K562 (cell line): ENCODE measurements around the gene RASD2. TPM values are rescaled to one million over a fixed set of nuclear protein-coding genes. Genes with fewer than 3 reads are reported as not detected.

Source experiments
- ATAC-seq: fragments of 200-7000 bp; cut with Tn5 transposase; 3 replicates; pipeline ENCODE4 v1.9.1; 2020; ENCODE audit warnings: moderate library complexity
- Bru-seq: library from RNA; stranded (reverse); fragments of 400-500 nt; gene quantifications from one replicate; lab custom pipeline; 2021; lab: Mats Ljungman, UMichigan
- BruChase-seq, 2 experiments: library from RNA; stranded (reverse); fragments of 400-500 nt; gene quantifications; one replicate each; lab custom pipeline; 2021; lab: Mats Ljungman, UMichigan
- BruUV-seq: library from RNA; stranded (reverse); fragments of 400-500 nt; replicated peaks from 2 replicates; lab custom pipeline; 2021; lab: Mats Ljungman, UMichigan
- CTCF ChIA-PET: fragments of 300-600 bp; formaldehyde crosslinking; extraction: SDS; loops from one replicate; lab custom pipeline; 2021; ENCODE audit warnings: low intra/inter-chr PET ratio; lab: Yijun Ruan, JAX
- POLR2A ChIA-PET: fragments of 300-600, 350-650 bp; sonication (Branson Sonifier 250); formaldehyde crosslinking; extraction: SDS; loops from one replicate; lab custom pipeline; 2021; ENCODE audit warnings: antibody characterized with exemption, inconsistent platforms; lab: Yijun Ruan, JAX
- DNase-seq, 4 experiments: peaks; one replicate each; pipeline versions ENCODE4 v3.0.0 to v3.0.0-alpha.2; 2011 to 2018; ENCODE audit warnings: low spot score in 3 of 4, mixed read lengths in 3 of 4; ENCODE audit errors: extremely low read depth in 1 of 4
- FAIRE-seq: peaks from 2 replicates; lab custom pipeline; 2011; peaks lifted over from hg19 to GRCh38; lab: Jason Lieb, UNC
- H2AFZ ChIP-seq: 2 replicates; pipeline ENCODE4 v1.6.0; 2011; ENCODE audit warnings: low read depth, low read length, control low read depth, inconsistent platforms
- H3K27ac ChIP-seq: fragments of 200-600 bp; 3 replicates; pipeline ENCODE4 v1.8.0; 2011; ENCODE audit warnings: low read depth, mild to moderate bottlenecking, control low read depth, inconsistent platforms, low read length, moderate library complexity, mixed read lengths; ENCODE audit errors: extremely low read depth
- H3K27me3 ChIP-seq, 2 experiments: fragments of 300-600 bp in 1 of 2; 2 replicates in 1 of 2; 3 replicates in 1 of 2; pipeline versions ENCODE4 v1.6.0 to v1.8.0; 2011; ENCODE audit warnings: inconsistent platforms in 2 of 2, low read length in 2 of 2, mild to moderate bottlenecking in 1 of 2, mixed read lengths in 1 of 2, moderate library complexity in 1 of 2; ENCODE audit not compliant: control insufficient read depth in 2 of 2, insufficient read depth in 2 of 2
- H3K36me3 ChIP-seq: fragments of 300-600 bp; 3 replicates; pipeline ENCODE4 v1.8.0; 2011; ENCODE audit warnings: mild to moderate bottlenecking, low read length, inconsistent platforms; ENCODE audit not compliant: control insufficient read depth, insufficient read depth
- H3K4me1 ChIP-seq, 2 experiments: fragments of 200-600 bp in 1 of 2; replicated peaks in 1 of 2; 2 replicates in 1 of 2; 3 replicates in 1 of 2; pipeline versions ENCODE4 v1.5.1 to v1.8.0; 2011; ENCODE audit warnings: inconsistent platforms in 2 of 2, low read length in 2 of 2, mild to moderate bottlenecking in 1 of 2, mixed read lengths in 1 of 2, moderate library complexity in 1 of 2; ENCODE audit not compliant: control insufficient read depth in 2 of 2, insufficient read depth in 2 of 2
- H3K4me2 ChIP-seq: 2 replicates; pipeline ENCODE4 v1.6.1; 2011; ENCODE audit warnings: low read length, control low read depth, inconsistent platforms, mixed read lengths; ENCODE audit not compliant: insufficient read depth
- H3K4me3 ChIP-seq: fragments of 200-600 bp; sonication (generic), shearing (Covaris generic); 2 replicates; pipeline ENCODE4 v1.5.1; 2016; ENCODE audit warnings: control low read depth, inconsistent platforms
- H3K79me2 ChIP-seq: fragments of 200-600 bp; 3 replicates; pipeline ENCODE4 v1.8.0; 2011; ENCODE audit warnings: low read length, inconsistent platforms; ENCODE audit not compliant: control insufficient read depth, insufficient read depth
- H3K9ac ChIP-seq, 2 experiments: 2 replicates each; pipeline versions ENCODE4 v1.6.0 to v1.6.1; 2011; ENCODE audit warnings: low read depth in 2 of 2, low read length in 2 of 2, control low read depth in 1 of 2, inconsistent platforms in 1 of 2, mild to moderate bottlenecking in 1 of 2, mixed read lengths in 1 of 2; ENCODE audit not compliant: insufficient read depth in 1 of 2
- H3K9me1 ChIP-seq: one replicate; pipeline ENCODE4 v1.6.0; 2011; ENCODE audit warnings: inconsistent platforms, mild to moderate bottlenecking, low read length, moderate library complexity; ENCODE audit not compliant: control insufficient read depth, insufficient read depth
- H3K9me3 ChIP-seq: replicated peaks from 2 replicates; pipeline ENCODE4 v1.5.1; 2011; ENCODE audit warnings: low read depth, low read length, inconsistent platforms; ENCODE audit not compliant: control insufficient read depth, insufficient read depth
- H4K20me1 ChIP-seq: replicated peaks from 2 replicates; pipeline ENCODE4 v1.6.1; 2011; ENCODE audit warnings: low read length, inconsistent platforms, mixed read lengths; ENCODE audit not compliant: control insufficient read depth, insufficient read depth
- HNRNPK ChIP-seq: fragments of 200-400 bp; formaldehyde crosslinking; IDR thresholded peaks from one replicate; pipeline ENCODE4 v1.6.1; 2018; ENCODE audit warnings: mild to moderate bottlenecking, low read depth, low read length; ENCODE audit not compliant: poor library complexity, severe bottlenecking
- ZNF583 ChIP-seq: fragments of 250-450 bp; sonication (Bioruptor Pico); IDR thresholded peaks from 2 replicates; pipeline ENCODE4 v1.4.0; 2020
- WGBS: fragments of 100-300 bp; shearing (Covaris generic); methylation state at CpG from one replicate; pipeline ENCODE4 v1.1.6; 2016; ENCODE audit warnings: low coverage, mixed read lengths; ENCODE audit not compliant: insufficient coverage; ENCODE audit errors: missing lambda C conversion rate; 5-methylcytosine and 5-hydroxymethylcytosine counted together
- in situ Hi-C: fragments of 300-500 bp; cut with MboI; formaldehyde crosslinking; loops from 4 replicates; pipeline ENCODE4 v1.15.0; 2018; ENCODE audit warnings: inconsistent platforms, mixed read lengths
- intact Hi-C: fragments of 100-400 bp; cut with micrococcal nuclease; formaldehyde crosslinking; loops from 2 replicates; pipeline ENCODE4 v1.14.2; 2022
- long read RNA-seq, 3 experiments: library from polyadenylated mRNA in 2 of 3; library from RNA in 1 of 3; unstranded in 2 of 3; stranded (forward) in 1 of 3; transcript quantifications; one replicate each; pipeline ENCODE4 v2.0.0, GENCODE V29; 2019 to 2022
- polyA minus RNA-seq, 3 experiments: library from RNA; depleted of rRNA, polyadenylated mRNA; stranded (reverse); fragments of >200 nt; gene quantifications; 2 replicates each; pipeline ENCODE4 v1.2.3, GENCODE V29; 2011
- polyA plus RNA-seq, 8 experiments: library from polyadenylated mRNA; depleted of rRNA in 4 of 8; stranded (reverse) in 5 of 8; unstranded in 3 of 8; fragments of >200 nt; fragmentation: Nextera tagmentation in 2 of 8; fragmentation: Illumina TruSeq in 1 of 8; extraction: Ambion mirVana in 2 of 8; extraction: Trizol in 1 of 8; gene quantifications; 2 replicates each; pipeline versions ENCODE4 v1.2.1 to v1.2.3, GENCODE V29; 2011 to 2014; ENCODE audit warnings: inconsistent platforms in 1 of 8, missing spikeins in 1 of 8
- total RNA-seq, 7 experiments: library from RNA; depleted of rRNA in 6 of 7; stranded (reverse); fragments of >200 nt in 6 of 7; fragmentation: Illumina TruSeq in 2 of 7; extraction: Trizol in 2 of 7; gene quantifications; 2 replicates each; pipeline versions ENCODE4 v1.2.1 to v1.2.3, GENCODE V29; 2011 to 2021; ENCODE audit warnings: low replicate concordance in 1 of 7
- TF ChIP-seq, protein P1 (sequence below): fragments of 250-450 bp; sonication (Bioruptor Pico); IDR thresholded peaks from 2 replicates; pipeline ENCODE4 v1.8.0; 2021; ENCODE audit warnings: moderate library complexity, mild to moderate bottlenecking, inconsistent platforms

RASD2 gene, protein sequence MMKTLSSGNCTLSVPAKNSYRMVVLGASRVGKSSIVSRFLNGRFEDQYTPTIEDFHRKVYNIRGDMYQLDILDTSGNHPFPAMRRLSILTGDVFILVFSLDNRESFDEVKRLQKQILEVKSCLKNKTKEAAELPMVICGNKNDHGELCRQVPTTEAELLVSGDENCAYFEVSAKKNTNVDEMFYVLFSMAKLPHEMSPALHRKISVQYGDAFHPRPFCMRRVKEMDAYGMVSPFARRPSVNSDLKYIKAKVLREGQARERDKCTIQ
- not detected in 2 replicates for total RNA-seq (2011; cell fraction: chromatin; rRNA removed; ENCODE audit: low replicate concordance)
- not detected in 2 replicates for total RNA-seq (2011; cell fraction: nucleolus; rRNA removed)
- not detected in 2 replicates for total RNA-seq (2011; cell fraction: nucleoplasm; rRNA removed)
- 0.05 TPM in 1 of 2 replicates, not detected in the other for total RNA-seq (2014; rRNA removed)
- not detected in 2 replicates for total RNA-seq (2014; rRNA removed; fragmentation: Illumina TruSeq; extraction: Trizol)
- not detected in 2 replicates for total RNA-seq (2015; rRNA removed; fragmentation: Illumina TruSeq; extraction: Trizol)
- 0.04 TPM in 1 of 2 replicates, not detected in the other for total RNA-seq (2021)
- polyA plus RNA-seq (2011; rRNA removed), result not detected in 2 replicates
- not detected in 2 replicates for polyA plus RNA-seq (2011; cell fraction: cytosol; rRNA removed)
- polyA plus RNA-seq (2011; cell fraction: nucleus; rRNA removed), result not detected in 2 replicates
- 0.06 TPM in 1 of 2 replicates, not detected in the other for polyA plus RNA-seq (2012)
- not detected in 2 replicates for polyA plus RNA-seq (2014; fragmentation: Illumina TruSeq; extraction: Trizol)
- polyA plus RNA-seq (2014; fragmentation: Nextera tagmentation; extraction: Ambion mirVana), result not detected
- polyA plus RNA-seq (2014; rRNA removed), result not detected in 2 replicates
- not detected in 2 replicates for polyA minus RNA-seq (2011; rRNA and poly(A)+ RNA removed)
- polyA minus RNA-seq (2011; cell fraction: cytosol; rRNA and poly(A)+ RNA removed), result not detected in 2 replicates
- not detected in 2 replicates for polyA minus RNA-seq (2011; cell fraction: nucleus; rRNA and poly(A)+ RNA removed)
- not detected for Bru-seq, nascent RNA
- BruChase-seq, experiment 1, labeled RNA remaining after a 2-hour chase, result percentile 7 among the genes with signal in this experiment
- BruChase-seq, experiment 2, labeled RNA remaining after a 6-hour chase, result not detected
- long read RNA-seq, experiment 1, result 0 reads
- long read RNA-seq, experiment 2, result 0 reads
- long read RNA-seq, experiment 3, result 0 reads

DNA sequence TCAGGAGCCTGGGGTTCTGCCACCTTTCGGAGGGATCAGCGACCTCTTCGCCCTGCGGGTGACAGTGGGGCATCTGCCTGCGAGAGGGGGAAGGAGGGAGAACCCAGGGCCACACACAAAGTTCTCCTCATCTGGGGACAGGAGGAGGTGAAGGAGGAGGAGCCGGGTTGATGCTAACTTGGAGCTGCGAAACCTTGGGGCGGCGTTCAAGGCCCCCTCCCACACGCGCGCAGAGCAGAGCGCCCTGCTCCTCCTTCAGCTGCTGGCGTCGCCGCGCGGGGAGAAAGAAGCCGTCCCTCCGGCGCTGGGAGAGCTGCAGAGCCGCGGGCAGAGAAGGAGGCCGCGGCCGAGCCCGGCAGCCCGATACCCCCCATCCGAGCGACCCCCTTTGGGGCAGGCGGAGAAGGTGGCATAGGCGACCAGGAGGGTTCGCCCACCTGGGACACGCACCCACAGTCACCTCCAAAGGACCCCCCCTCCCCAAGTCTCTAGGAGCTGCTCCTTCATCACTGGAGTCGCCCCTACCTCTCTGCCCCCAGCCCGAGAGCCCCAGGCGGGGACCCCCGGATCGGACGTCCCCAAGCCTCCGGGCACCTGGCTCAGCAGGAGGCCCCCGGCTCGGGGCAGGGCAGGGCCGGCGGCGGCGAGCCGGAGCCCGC is at the start of gene RASD2:
Gene RASD2 (plus strand): TSS at position 237 of the 659 bp plus-strand sequence. CDS start 5,979 bp downstream, outside the sequence.
- peak within 1 kb of the TSS; percentile 34 to 87; a peak in 3 of 4 replicates for H3K9ac ChIP-seq
- WGBS, result under 1% methylated on average over 24 of the region's 49 CpGs
- peak within 1 kb of the TSS; percentile 32 for H3K4me3 ChIP-seq
- H3K9me1 ChIP-seq, result no peaks in the 10 kb centered on the region
- H3K4me2 ChIP-seq, result peak within 1 kb of the TSS; percentile 70
- ChIA-PET POLR2A (interaction anchor here (1.0 to 1.1 kb wide), 2 partner anchors 13 to 29 kb away, joined by 3 read pairs; no protein-coding TSS in a partner anchor), CTCF (no interaction called here)
- in situ Hi-C loops, result no loop called here
- FAIRE-seq (no peak), ATAC-seq (peak; percentile 56), DNase-seq (peak in 2 of 4 experiments; percentile 14 to 26)
- no peaks in the 10 kb centered on the region for H3K36me3 ChIP-seq
- intact Hi-C loops, result no loop called here
- peak within 1 kb of the TSS; percentile 92 for H2AFZ ChIP-seq
- peaks cover 0 to 22% of the 10 kb centered on the region in 2 experiments; a peak in 2 of 5 replicates for H3K4me1 ChIP-seq
- H3K9me3 ChIP-seq, result no peaks in the 10 kb centered on the region
- TF ChIP-seq HNRNPK (no peak), ZNF583 (CRISPR knock-in tag) (no peak)
- TF ChIP-seq, protein P1, sequence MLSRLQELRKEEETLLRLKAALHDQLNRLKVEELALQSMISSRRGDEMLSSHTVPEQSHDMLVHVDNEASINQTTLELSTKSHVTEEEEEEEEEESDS, result no peak
- BruUV-seq, result no TSS peak
- H3K79me2 ChIP-seq, result no peaks in the 10 kb centered on the region
- H3K27me3 ChIP-seq, result peaks cover 0 to 29% of the 10 kb centered on the region in 2 experiments; a peak in 2 of 5 replicates
- no peak within 1 kb of the TSS for H3K27ac ChIP-seq
- no peaks in the 10 kb centered on the region for H4K20me1 ChIP-seq
